HCT116 (cell line): ENCODE data around the gene MED15.

Source experiments
- ATF3 ChIP-seq: IDR thresholded peaks from 2 replicates; pipeline ENCODE4 v1.6.1; 2012
- CEBPB ChIP-seq: IDR thresholded peaks from 2 replicates; pipeline ENCODE4 v1.6.1; 2012; ENCODE audit warnings: low read depth
- CTCF ChIP-seq, 3 experiments: fragments of 200-600 bp in 1 of 3; sonication (generic) in 1 of 3; IDR thresholded peaks in 2 of 3; conservative IDR thresholded peaks in 1 of 3; 2 replicates each; pipeline ENCODE4 v1.5.1; 2012 to 2017; ENCODE audit warnings: low read depth in 2 of 3, low read length in 2 of 3, antibody characterized with exemption in 1 of 3, borderline replicate concordance in 1 of 3, control low read depth in 1 of 3, mild to moderate bottlenecking in 1 of 3, mixed read lengths in 1 of 3, mixed run types in 1 of 3, moderate library complexity in 1 of 3; ENCODE audit not compliant: insufficient read depth in 1 of 3
- EZH2phosphoT487 ChIP-seq: fragments of 200-600 bp; IDR thresholded peaks from 2 replicates; pipeline ENCODE4 v1.6.1; 2018; ENCODE audit warnings: antibody characterized with exemption, borderline replicate concordance
- FOSL1 ChIP-seq: IDR thresholded peaks from 2 replicates; pipeline ENCODE4 v1.6.1; 2012; ENCODE audit warnings: low read depth
- JUND ChIP-seq: IDR thresholded peaks from 2 replicates; pipeline ENCODE4 v1.6.1; 2012
- MAX ChIP-seq: IDR thresholded peaks from 2 replicates; pipeline ENCODE4 v1.6.1; 2012
- POLR2A ChIP-seq: IDR thresholded peaks from 2 replicates; pipeline ENCODE4 v1.7.0; 2011; ENCODE audit warnings: borderline replicate concordance; ENCODE audit not compliant: insufficient read depth, insufficient read length; ENCODE audit errors: extremely low read depth
- REST ChIP-seq: IDR thresholded peaks from 2 replicates; pipeline ENCODE4 v1.6.1; 2012; ENCODE audit warnings: low read depth
- SP1 ChIP-seq: IDR thresholded peaks from 2 replicates; pipeline ENCODE4 v1.6.1; 2012; ENCODE audit warnings: low read depth
- TCF7L2 ChIP-seq: IDR thresholded peaks from 2 replicates; pipeline ENCODE4 v1.7.0; 2011; ENCODE audit warnings: borderline replicate concordance, inconsistent platforms; ENCODE audit not compliant: insufficient read depth, insufficient read length; ENCODE audit errors: extremely low read depth
- ZBTB33 ChIP-seq: IDR thresholded peaks from 2 replicates; pipeline ENCODE4 v1.6.1; 2011; ENCODE audit warnings: mild to moderate bottlenecking, low read length, moderate library complexity; ENCODE audit not compliant: insufficient replicate concordance; ENCODE audit errors: extremely low read depth
- ZFX ChIP-seq: fragments of 450-650 bp; IDR thresholded peaks from 2 replicates; pipeline ENCODE4 v1.6.1; 2017

- TF ChIP-seq CTCF (IDR thresholded peaks at IDR 0.05 in 2 of 3, conservative IDR thresholded peaks at IDR 0.05 in 1 of 3; ENCODE audit: borderline replicate concordance in 1 of 3, insufficient read depth in 1 of 3, low read depth in 2 of 3, low read length in 2 of 3): no peak
- TF ChIP-seq MAX: no peak
- no peak for TF ChIP-seq POLR2A
- TF ChIP-seq JUND: no peak
- no peak for TF ChIP-seq SP1
- no peak for TF ChIP-seq TCF7L2
- no peak for TF ChIP-seq ATF3
- no peak for TF ChIP-seq REST
- TF ChIP-seq FOSL1: no peak
- no peak for TF ChIP-seq ZBTB33
- TF ChIP-seq ZFX: no peak
- no peak for TF ChIP-seq EZH2phosphoT487
- no peak for TF ChIP-seq CEBPB
These were observed 124.7 kb downstream of the MED15 start for GRCh38 chr22:20632082-20632481.
